ENCODE measurements around the gene OR10A5. TPM values are rescaled to one million over a fixed set of nuclear protein-coding genes. Genes with fewer than 3 reads are reported as not detected.

The OR10A5 gene
- total and polyA plus RNA-seq, 2 donors (not counting 3 experiments of a cell fraction or from before 2014, with no cell fraction given) = not detected

- dilution Hi-C loops (cut with MboI; ENCODE audit: extremely low pct_ligation_motif_present, low sequenced_read_pairs) = no loop called here
- Histone ChIP-seq H3K27me3 (ENCODE audit: control insufficient read depth in 2 of 2, insufficient read depth in 2 of 2, low read length in 2 of 2) (no peaks in the 10 kb centered on the region), H3K36me3 (ENCODE audit: control insufficient read depth in 2 of 2, extremely low read depth in 1 of 2, insufficient read depth in 2 of 2, low read length in 2 of 2) (no peaks in the 10 kb centered on the region), H3K9ac (replicated peaks; ENCODE audit: extremely low read depth, insufficient read depth, low read length) (no peak overlapping the region), H3K4me2 (ENCODE audit: insufficient read depth, low read length) (no peak overlapping the region), H4K20me1 (replicated peaks; ENCODE audit: control insufficient read depth, extremely low read depth, insufficient read depth, low read length) (no peaks in the 10 kb centered on the region), H3K27ac (ENCODE audit: insufficient read depth, low read depth, low read length) (no peak overlapping the region), H3K4me3 (replicated peaks in 1 of 3; ENCODE audit: insufficient read depth in 1 of 3, low read depth in 1 of 3, low read length in 3 of 3) (no peak overlapping the region), H3K79me2 (ENCODE audit: control insufficient read depth, insufficient read depth, low read length) (no peaks in the 10 kb centered on the region), H3K4me1 (ENCODE audit: control insufficient read depth, extremely low read depth, insufficient read depth, low read length) (no peaks in the 10 kb centered on the region), H3K9me1 (replicated peaks; ENCODE audit: control insufficient read depth, extremely low read depth, insufficient read depth, low read length) (no peaks in the 10 kb centered on the region), H2AFZ (ENCODE audit: low read depth, low read length) (no peak overlapping the region), H3K9me3 (replicated peaks; ENCODE audit: control insufficient read depth, insufficient read depth, low read length) (no peaks in the 10 kb centered on the region)
- CTCF ChIA-PET = interaction anchor here (0.9 to 1.8 kb wide), 5 partner anchors 11 to 444 kb away, joined by 3 to 10 read pairs (median 4); no protein-coding TSS in a partner anchor
- no peak for FAIRE-seq
- intact Hi-C loops (cut with micrococcal nuclease) = no loop called here
- no TSS peak for BruUV-seq (replicated peaks)
- no peak for TF ChIP-seq FOS (IDR thresholded peaks at IDR 0.05; ENCODE audit: borderline replicate concordance, insufficient read depth, low read length)
- TF ChIP-seq JUN (IDR thresholded peaks at IDR 0.05; ENCODE audit: borderline replicate concordance, insufficient read depth, insufficient read length, low read depth) = no peak
- no peak for TF ChIP-seq GATA2 (IDR thresholded peaks at IDR 0.05; ENCODE audit: insufficient read depth, insufficient read length, low read depth, low read length)
- POLR2A ChIA-PET = no interaction called here
- no peak for DNase-seq (ENCODE audit: low read depth, low spot score)
Observed at GRCh38 chr11:6834021-6834420, 11.5 kb upstream of the OR10A5 start.

- TF ChIP-seq POLR2AphosphoS5 (IDR thresholded peaks at IDR 0.05; ENCODE audit: insufficient read depth, low read depth, low read length) (no peak), EZH2 (IDR thresholded peaks at IDR 0.05; ENCODE audit: borderline replicate concordance, low read depth, low read length, severe bottlenecking) (no peak), GATA2 (IDR thresholded peaks at IDR 0.05; ENCODE audit: insufficient read depth, insufficient read length, low read depth, low read length) (no peak), MYC (IDR thresholded peaks at IDR 0.05; ENCODE audit: low read depth, low read length) (no peak)
- POLR2A ChIA-PET = no interaction called here
- DNase-seq (ENCODE audit: low read depth, low spot score) = no peak
- Histone ChIP-seq H3K4me3 (replicated peaks in 1 of 3; ENCODE audit: insufficient read depth in 1 of 3, low read depth in 1 of 3, low read length in 3 of 3) (no peak overlapping the region), H3K79me2 (ENCODE audit: control insufficient read depth, insufficient read depth, low read length) (no peaks in the 10 kb centered on the region), H3K27me3 (ENCODE audit: control insufficient read depth in 2 of 2, insufficient read depth in 2 of 2, low read length in 2 of 2) (peaks cover 0 to 2% of the 10 kb centered on the region in 2 experiments), H3K36me3 (ENCODE audit: control insufficient read depth in 2 of 2, extremely low read depth in 1 of 2, insufficient read depth in 2 of 2, low read length in 2 of 2) (no peaks in the 10 kb centered on the region), H3K4me2 (ENCODE audit: insufficient read depth, low read length) (no peak overlapping the region), H3K27ac (ENCODE audit: insufficient read depth, low read depth, low read length) (no peak overlapping the region), H3K9me1 (replicated peaks; ENCODE audit: control insufficient read depth, extremely low read depth, insufficient read depth, low read length) (no peaks in the 10 kb centered on the region), H3K9me3 (replicated peaks; ENCODE audit: control insufficient read depth, insufficient read depth, low read length) (no peaks in the 10 kb centered on the region), H3K9ac (replicated peaks; ENCODE audit: extremely low read depth, insufficient read depth, low read length) (no peak overlapping the region), H3K4me1 (ENCODE audit: control insufficient read depth, extremely low read depth, insufficient read depth, low read length) (no peaks in the 10 kb centered on the region), H2AFZ (ENCODE audit: low read depth, low read length) (no peak overlapping the region), H4K20me1 (replicated peaks; ENCODE audit: control insufficient read depth, extremely low read depth, insufficient read depth, low read length) (no peaks in the 10 kb centered on the region)
- no TSS peak for BruUV-seq (replicated peaks)
- CTCF ChIA-PET = no interaction called here
- dilution Hi-C loops (cut with MboI; ENCODE audit: extremely low pct_ligation_motif_present, low sequenced_read_pairs) = no loop called here
- intact Hi-C loops (cut with micrococcal nuclease) = no loop called here
- FAIRE-seq = no peak
Observed at GRCh38 chr11:6841694-6842093, 3.8 kb upstream of the OR10A5 start.

Measured in endothelial cell of umbilical vein (primary cell).